Measurements from ENCODE around the gene CACNA1D.

The CACNA1D gene

DNA sequence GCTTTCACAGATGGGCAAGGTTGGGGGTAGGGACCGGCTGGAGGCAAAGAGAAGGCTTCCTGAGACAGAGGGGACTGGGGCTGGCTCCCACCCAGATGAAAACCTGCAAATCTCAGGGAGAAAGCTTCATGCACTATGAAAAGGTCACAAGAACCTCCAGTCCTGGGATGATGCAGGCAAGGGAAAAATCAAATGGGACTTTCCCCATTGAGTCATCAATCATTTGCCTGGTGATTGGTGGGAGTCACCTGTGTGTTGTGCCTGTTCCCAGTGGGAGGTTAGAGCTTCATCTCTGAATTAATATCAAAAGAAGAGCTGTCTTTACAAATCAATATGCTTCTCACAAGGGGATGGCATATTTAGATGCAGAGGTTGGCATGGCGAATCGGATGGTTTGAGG lies 49.9 kb downstream of the CACNA1D start:
- no peaks in the 10 kb centered on the region for H3K4me1 Mint-ChIP-seq
- ATAC-seq (replicated peaks; ENCODE audit: extremely low read depth, poor library complexity, severe bottlenecking): no peak

DNA sequence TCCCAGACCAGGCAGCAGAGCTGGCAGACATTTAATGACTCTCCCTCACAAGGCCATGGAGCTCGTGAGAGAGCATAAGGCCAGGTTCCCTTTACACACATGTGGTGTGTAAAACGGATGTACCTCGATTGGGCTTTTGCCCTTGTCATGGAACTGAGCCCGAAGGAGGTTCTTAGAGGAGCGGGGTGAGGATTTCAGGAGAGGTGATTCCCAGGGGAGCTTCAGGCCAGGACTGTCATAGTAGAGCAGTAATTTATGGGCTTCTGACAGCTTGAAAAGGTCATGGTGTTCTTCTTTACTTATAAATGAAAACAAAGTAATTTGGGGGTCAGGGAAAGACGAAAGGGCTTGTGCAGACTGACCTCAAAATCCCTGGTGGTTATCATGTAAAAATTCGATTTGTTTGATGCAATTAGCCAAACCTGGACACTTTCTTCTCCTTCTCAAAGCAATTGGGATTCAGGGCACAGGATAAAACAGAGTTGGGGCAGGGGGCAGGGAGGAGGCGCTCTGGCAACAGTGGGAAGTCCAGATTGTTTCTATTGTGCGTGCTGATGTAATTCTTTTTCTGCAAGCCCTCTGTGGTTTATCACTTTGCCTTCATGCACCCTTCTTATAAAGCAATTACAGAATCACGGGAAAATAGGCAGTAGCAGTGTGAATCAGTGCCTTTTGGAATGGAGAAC lies 51.0 kb downstream of the CACNA1D start:
- ATAC-seq (replicated peaks; ENCODE audit: extremely low read depth, poor library complexity, severe bottlenecking) (no peak), DNase-seq (ENCODE audit: low spot score in 2 of 2) (no peak)
- no peaks in the 10 kb centered on the region for H3K9me3 Mint-ChIP-seq
- H3K27ac Mint-ChIP-seq (ENCODE audit: low read depth): no peak overlapping the region
- H3K27me3 Mint-ChIP-seq: peaks cover 42% of the 10 kb centered on the region
- no peaks in the 10 kb centered on the region for H3K4me1 Mint-ChIP-seq
- no peak overlapping the region for H3K4me3 Mint-ChIP-seq
- H3K36me3 Mint-ChIP-seq (ENCODE audit: insufficient read depth): no peaks in the 10 kb centered on the region

More for the DNA sequence above, 49.9 kb downstream of the CACNA1D start:
- H3K36me3 Mint-ChIP-seq (ENCODE audit: insufficient read depth): no peaks in the 10 kb centered on the region
- no peak for DNase-seq (ENCODE audit: low spot score in 2 of 2)
- H3K4me3 Mint-ChIP-seq: no peak overlapping the region
- no peak overlapping the region for H3K27ac Mint-ChIP-seq (ENCODE audit: low read depth)
- H3K27me3 Mint-ChIP-seq: peaks cover 51% of the 10 kb centered on the region
- no peaks in the 10 kb centered on the region for H3K9me3 Mint-ChIP-seq

DNA sequence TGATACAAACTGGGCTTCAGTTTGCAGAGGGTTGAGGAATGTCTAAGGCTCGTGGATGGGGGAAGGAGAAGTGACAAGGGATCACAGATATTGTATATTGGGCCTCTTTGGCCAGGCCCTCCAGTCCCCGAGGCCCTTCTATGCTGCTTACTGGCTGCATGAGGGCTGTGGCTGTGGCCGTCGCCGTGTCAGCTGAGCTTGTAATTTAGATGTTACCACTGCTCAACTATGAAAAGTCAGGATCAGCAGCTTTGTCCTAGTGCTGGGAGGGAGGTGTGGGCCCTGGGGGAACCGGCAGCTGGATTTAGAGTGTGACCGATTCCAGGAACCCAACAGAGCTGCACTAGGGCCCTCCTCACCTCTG lies 51.6 kb downstream of the CACNA1D start:
- DNase-seq (ENCODE audit: low spot score in 2 of 2) (no peak), ATAC-seq (replicated peaks; ENCODE audit: extremely low read depth, poor library complexity, severe bottlenecking) (no peak)
- Mint-ChIP-seq H3K4me3 (no peak overlapping the region), H3K36me3 (ENCODE audit: insufficient read depth) (no peaks in the 10 kb centered on the region), H3K27ac (ENCODE audit: low read depth) (no peak overlapping the region), H3K9me3 (no peaks in the 10 kb centered on the region), H3K4me1 (no peaks in the 10 kb centered on the region), H3K27me3 (peaks cover 41% of the 10 kb centered on the region)

DNA sequence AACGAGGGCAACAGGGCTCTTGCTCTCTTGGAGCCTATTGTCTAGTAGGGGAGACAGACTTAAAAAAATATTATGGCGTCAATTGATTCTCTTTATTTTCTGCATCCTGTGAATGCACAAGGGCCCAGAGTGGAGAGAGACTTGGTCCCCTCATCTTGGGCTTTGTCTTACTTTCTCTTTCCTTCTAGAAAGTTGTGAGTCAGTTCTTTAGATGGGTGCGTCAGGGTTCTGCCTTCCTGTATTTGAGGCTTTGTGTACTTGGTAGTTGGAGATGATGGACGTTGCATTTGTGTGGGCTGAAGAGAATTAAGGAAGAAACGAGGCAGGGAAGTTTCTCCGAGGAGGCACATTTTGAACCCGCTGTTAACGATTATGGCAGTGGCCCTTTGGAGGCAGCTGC lies 52.9 kb downstream of the CACNA1D start:
- Mint-ChIP-seq H3K27ac (ENCODE audit: low read depth) (no peak overlapping the region), H3K9me3 (no peaks in the 10 kb centered on the region), H3K4me1 (no peaks in the 10 kb centered on the region), H3K4me3 (no peak overlapping the region), H3K27me3 (peaks cover 34% of the 10 kb centered on the region), H3K36me3 (ENCODE audit: insufficient read depth) (no peaks in the 10 kb centered on the region)
- no peak for ATAC-seq (replicated peaks; ENCODE audit: extremely low read depth, poor library complexity, severe bottlenecking)
- no peak for DNase-seq (ENCODE audit: low spot score in 2 of 2)

DNA sequence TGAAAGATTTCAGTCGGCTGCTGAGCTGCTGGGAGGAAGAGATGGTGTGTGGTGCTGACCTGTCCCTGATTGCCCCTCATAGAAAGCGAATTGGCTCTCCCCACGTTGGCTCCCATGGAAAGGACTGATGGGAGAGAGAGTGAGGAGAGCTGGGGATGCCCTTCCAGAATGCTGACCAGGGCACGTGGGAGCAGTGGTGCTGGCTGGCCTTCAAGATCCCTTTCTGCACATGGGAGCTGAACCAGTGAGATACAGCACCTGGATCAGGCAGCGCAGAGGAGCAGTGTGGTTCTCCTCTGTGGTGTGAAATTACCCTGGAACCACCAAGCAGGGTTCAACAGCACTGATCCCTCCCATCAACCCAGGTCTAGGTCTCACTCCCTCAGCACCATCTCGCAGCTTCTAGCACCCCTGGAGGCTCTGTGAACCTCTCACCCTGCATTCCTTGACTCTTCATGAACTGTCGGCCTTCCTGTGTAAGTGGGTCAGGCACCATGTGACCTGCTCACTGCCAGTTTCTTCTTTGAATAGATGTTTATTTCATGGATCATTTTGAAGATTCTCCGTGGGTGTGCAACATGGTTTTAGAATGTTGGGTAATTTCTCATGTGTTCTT lies 55.7 kb downstream of the CACNA1D start:
- Mint-ChIP-seq H3K36me3 (ENCODE audit: insufficient read depth) (peaks cover 1% of the 10 kb centered on the region), H3K27me3 (peaks cover 25% of the 10 kb centered on the region), H3K4me3 (no peak overlapping the region), H3K27ac (ENCODE audit: low read depth) (no peak overlapping the region), H3K4me1 (no peaks in the 10 kb centered on the region), H3K9me3 (no peaks in the 10 kb centered on the region)
- ATAC-seq (replicated peaks; ENCODE audit: extremely low read depth, poor library complexity, severe bottlenecking): no peak
- no peak for DNase-seq (ENCODE audit: low spot score in 2 of 2)

DNA sequence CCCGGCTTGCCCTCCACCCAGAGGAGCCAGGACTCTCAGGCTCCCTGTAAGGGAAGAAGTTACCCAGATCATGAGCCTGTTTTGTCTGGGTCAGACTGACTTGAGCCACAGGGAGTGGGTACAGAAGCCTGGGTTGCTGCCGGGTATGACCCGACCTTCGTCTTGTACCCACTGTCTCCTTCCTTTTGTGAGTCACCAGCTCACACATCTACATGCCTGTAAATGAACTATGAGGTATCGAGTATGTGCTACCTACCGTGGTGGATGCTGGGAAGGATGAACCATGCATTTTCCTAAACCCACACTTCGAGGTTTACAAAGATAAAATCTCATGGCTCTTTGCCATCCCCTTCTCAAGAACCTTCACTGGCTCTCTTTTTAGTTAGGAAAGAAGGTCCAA lies 56.9 kb downstream of the CACNA1D start:
- no peak for ATAC-seq (replicated peaks; ENCODE audit: extremely low read depth, poor library complexity, severe bottlenecking)
- no peaks in the 10 kb centered on the region for H3K9me3 Mint-ChIP-seq
- H3K27ac Mint-ChIP-seq (ENCODE audit: low read depth): no peak overlapping the region
- no peak for DNase-seq (ENCODE audit: low spot score in 2 of 2)
- peaks cover 20% of the 10 kb centered on the region for H3K27me3 Mint-ChIP-seq
- H3K36me3 Mint-ChIP-seq (ENCODE audit: insufficient read depth): peaks cover 1% of the 10 kb centered on the region
- no peak overlapping the region for H3K4me3 Mint-ChIP-seq
- no peaks in the 10 kb centered on the region for H3K4me1 Mint-ChIP-seq

DNA sequence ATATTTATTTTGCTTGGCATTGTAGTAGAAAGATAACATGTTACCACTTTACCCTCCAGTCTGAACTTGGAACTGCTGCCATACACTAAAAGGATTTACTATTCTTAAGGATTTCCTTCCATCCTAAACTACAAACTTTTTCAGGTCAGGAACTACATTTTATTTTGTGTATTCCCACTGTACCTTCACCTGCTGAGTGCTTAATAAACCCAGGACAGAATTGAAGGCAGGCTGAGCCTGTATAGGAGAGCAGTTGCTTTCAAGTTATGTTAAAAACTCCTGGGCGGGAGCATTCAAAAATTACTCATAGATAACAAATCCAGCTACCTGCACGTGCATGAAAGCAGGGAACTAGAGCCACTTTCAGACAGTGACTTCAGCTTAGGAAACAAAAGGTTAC lies 58.3 kb downstream of the CACNA1D start:
- ATAC-seq (replicated peaks; ENCODE audit: extremely low read depth, poor library complexity, severe bottlenecking) (no peak), DNase-seq (ENCODE audit: low spot score in 2 of 2) (no peak)
- Mint-ChIP-seq H3K27ac (ENCODE audit: low read depth) (no peak overlapping the region), H3K4me1 (no peaks in the 10 kb centered on the region), H3K27me3 (peaks cover 25% of the 10 kb centered on the region), H3K36me3 (ENCODE audit: insufficient read depth) (peaks cover 1% of the 10 kb centered on the region), H3K4me3 (no peak overlapping the region), H3K9me3 (no peaks in the 10 kb centered on the region)

DNA sequence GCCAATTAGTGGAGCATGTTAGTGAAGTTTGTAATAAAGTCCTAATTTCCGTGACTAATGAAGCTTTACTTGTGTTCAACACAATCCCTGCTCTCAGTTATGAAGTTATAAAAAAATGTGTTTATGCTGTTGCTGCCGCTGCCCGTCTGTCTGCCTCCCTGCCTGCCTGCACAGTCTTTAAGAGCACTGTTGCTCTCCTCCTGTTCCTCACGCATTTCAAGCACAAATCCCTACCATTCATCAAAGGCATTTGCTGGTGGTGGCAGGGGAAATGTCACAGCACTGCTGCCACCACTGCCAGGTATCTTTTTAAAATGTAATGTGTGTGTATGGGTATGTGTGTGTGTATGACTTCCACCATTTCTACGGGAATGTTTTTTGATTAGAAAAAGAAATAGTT lies 58.8 kb downstream of the CACNA1D start:
- H3K27ac Mint-ChIP-seq (ENCODE audit: low read depth): no peak overlapping the region
- DNase-seq (ENCODE audit: low spot score in 2 of 2): no peak
- ATAC-seq (replicated peaks; ENCODE audit: extremely low read depth, poor library complexity, severe bottlenecking): no peak
- no peaks in the 10 kb centered on the region for H3K9me3 Mint-ChIP-seq
- H3K4me3 Mint-ChIP-seq: no peak overlapping the region
- H3K4me1 Mint-ChIP-seq: no peaks in the 10 kb centered on the region
- H3K36me3 Mint-ChIP-seq (ENCODE audit: insufficient read depth): peaks cover 1% of the 10 kb centered on the region
- peaks cover 29% of the 10 kb centered on the region for H3K27me3 Mint-ChIP-seq

DNA sequence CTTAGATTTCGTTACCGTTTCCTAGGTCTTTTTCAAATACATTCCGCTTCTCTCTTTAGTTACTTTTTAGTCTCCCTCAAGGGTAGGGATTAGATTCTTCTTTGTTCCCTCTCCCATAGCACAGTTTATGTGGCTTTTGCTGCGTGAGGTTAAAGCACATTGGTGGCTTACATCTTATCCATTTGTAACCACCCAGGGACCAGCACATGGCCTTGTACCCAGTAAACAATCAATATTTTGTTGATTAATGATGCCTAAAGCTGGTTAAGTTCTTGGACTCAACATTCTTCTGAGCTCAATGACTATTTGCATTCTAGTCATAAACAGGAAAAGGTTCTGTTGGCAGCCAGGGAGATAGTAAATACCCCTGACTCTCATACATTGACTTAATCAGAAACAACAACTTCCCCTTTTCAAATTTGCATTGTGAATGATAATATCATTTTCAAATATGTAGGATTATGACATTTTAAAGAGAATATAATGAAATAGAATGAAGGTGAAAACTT lies 60.2 kb downstream of the CACNA1D start:
- no peak overlapping the region for H3K27ac Mint-ChIP-seq (ENCODE audit: low read depth)
- H3K36me3 Mint-ChIP-seq (ENCODE audit: insufficient read depth): peaks cover 1% of the 10 kb centered on the region

DNA sequence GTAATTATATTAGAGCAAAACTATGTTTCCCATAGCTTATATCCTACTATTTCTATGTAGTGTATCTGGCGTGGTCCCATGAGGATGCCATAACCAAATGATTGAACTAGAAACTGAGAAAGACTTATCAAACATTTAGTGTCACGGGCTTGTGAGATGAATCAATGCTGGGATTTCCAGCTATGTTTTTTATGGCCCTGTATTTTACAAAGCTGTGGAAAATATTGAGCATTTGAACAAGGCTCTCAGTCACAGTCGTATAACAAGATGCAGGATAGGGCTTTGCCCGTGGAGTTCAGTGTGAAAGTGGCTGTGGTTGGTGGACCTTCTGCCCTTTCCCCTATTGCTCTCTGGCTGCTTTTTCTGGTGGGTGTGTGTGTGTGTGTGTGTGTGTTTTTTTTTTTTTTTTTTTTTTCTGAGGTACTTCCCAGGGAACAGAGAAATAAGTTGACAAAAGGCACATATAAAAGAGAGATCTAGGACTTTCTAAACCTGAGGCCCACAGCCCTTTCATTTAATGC lies 60.7 kb downstream of the CACNA1D start:
- DNase-seq (ENCODE audit: low spot score in 2 of 2): no peak
- ATAC-seq (replicated peaks; ENCODE audit: extremely low read depth, poor library complexity, severe bottlenecking): no peak
- Mint-ChIP-seq H3K9me3 (no peaks in the 10 kb centered on the region), H3K27me3 (peaks cover 49% of the 10 kb centered on the region), H3K36me3 (ENCODE audit: insufficient read depth) (peaks cover 1% of the 10 kb centered on the region), H3K4me1 (no peaks in the 10 kb centered on the region), H3K27ac (ENCODE audit: low read depth) (no peak overlapping the region), H3K4me3 (no peak overlapping the region)

More for the DNA sequence above, 60.2 kb downstream of the CACNA1D start:
- Mint-ChIP-seq H3K4me3 (no peak overlapping the region), H3K9me3 (no peaks in the 10 kb centered on the region), H3K27me3 (peaks cover 43% of the 10 kb centered on the region), H3K4me1 (no peaks in the 10 kb centered on the region)
- DNase-seq (ENCODE audit: low spot score in 2 of 2) (no peak), ATAC-seq (replicated peaks; ENCODE audit: extremely low read depth, poor library complexity, severe bottlenecking) (no peak)

DNA sequence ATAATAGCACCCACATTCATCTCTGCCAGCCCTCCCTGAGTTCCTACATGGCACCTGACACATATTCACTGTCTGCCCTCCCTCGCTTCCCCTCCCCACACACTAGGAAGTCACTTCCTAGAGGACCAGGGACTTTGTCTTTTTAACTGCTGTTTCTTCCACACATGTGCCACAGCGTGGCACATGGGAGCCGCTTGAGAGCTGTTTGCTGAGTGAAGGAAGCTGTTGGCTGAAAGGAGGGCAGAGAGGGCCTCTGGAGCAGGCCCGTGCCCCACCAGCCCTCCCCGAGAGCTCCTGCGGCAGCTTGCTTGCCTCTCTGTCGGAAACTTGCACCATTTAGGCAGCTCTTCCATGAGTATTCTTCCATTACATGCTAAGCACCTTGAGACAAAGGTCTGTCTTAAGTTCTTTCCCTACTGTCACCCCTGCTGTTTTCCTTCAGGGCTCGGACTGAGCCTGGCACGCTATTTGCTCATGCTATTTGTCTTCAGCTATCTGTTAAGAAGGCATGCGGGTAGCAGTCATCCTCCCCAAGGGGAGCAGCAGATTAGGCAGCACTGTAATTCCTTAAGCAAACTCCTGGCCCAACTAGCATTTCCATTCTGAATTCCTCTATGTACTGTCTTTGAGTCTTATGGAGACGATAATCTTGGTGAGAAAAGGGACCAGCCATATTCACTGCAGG lies 72.2 kb downstream of the CACNA1D start:
- no peak overlapping the region for H3K4me3 Mint-ChIP-seq
- peaks cover 56% of the 10 kb centered on the region for H3K27me3 Mint-ChIP-seq
- DNase-seq (ENCODE audit: low spot score in 2 of 2): no peak
- no peaks in the 10 kb centered on the region for H3K9me3 Mint-ChIP-seq
- H3K4me1 Mint-ChIP-seq: no peaks in the 10 kb centered on the region
- no peak for ATAC-seq (replicated peaks; ENCODE audit: extremely low read depth, poor library complexity, severe bottlenecking)
- H3K36me3 Mint-ChIP-seq (ENCODE audit: insufficient read depth): no peaks in the 10 kb centered on the region
- H3K27ac Mint-ChIP-seq (ENCODE audit: low read depth): no peak overlapping the region

DNA sequence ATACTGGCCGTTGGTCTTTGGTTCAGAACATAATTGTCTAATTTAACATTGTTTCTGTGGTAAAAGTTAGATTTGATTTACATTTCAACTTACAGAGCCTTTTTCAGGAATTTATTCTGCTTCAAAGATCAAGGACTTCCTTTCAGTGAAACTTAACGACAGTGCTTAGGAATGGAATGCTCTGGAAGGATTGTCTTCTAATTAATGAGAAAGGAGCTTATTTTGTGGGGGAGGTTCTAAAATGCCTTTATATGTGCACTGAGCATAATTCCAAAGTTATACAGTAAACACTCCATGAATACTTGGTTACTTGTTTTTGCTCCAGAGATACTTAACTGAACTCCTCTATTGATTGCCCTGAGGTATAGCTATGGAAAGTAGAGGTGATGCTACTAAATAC lies 75.7 kb downstream of the CACNA1D start:
- Mint-ChIP-seq H3K27ac (ENCODE audit: low read depth) (no peak overlapping the region), H3K27me3 (peaks cover 50% of the 10 kb centered on the region), H3K36me3 (ENCODE audit: insufficient read depth) (no peaks in the 10 kb centered on the region), H3K4me3 (no peak overlapping the region), H3K4me1 (no peaks in the 10 kb centered on the region), H3K9me3 (no peaks in the 10 kb centered on the region)
- DNase-seq (ENCODE audit: low spot score in 2 of 2) (no peak), ATAC-seq (replicated peaks; ENCODE audit: extremely low read depth, poor library complexity, severe bottlenecking) (no peak)

DNA sequence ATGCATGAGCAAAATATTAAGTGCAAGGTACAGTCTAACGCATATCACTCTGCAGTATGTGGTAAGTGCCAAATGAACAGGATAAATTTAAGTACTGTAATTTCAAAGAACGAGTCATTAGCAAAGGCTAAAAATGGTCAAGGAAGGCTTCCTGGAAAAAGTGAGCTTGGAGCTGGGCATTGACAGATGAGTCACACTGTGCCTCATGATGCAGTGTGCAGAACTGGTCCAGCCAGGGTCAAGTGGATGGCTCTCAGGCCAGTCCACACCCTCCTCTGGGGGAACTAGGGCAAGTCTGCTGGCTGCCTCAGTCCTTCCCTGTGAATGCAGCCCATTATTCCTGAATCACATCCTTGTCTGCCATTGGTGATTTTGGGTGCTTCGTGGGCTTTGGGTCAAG lies 76.3 kb downstream of the CACNA1D start:
- ATAC-seq (replicated peaks; ENCODE audit: extremely low read depth, poor library complexity, severe bottlenecking) (no peak), DNase-seq (ENCODE audit: low spot score in 2 of 2) (no peak)
- Mint-ChIP-seq H3K4me1 (no peaks in the 10 kb centered on the region), H3K36me3 (ENCODE audit: insufficient read depth) (no peaks in the 10 kb centered on the region), H3K27ac (ENCODE audit: low read depth) (no peak overlapping the region), H3K27me3 (peaks cover 50% of the 10 kb centered on the region), H3K9me3 (no peaks in the 10 kb centered on the region), H3K4me3 (no peak overlapping the region)
